Left renal pelvis (tissue), 4 donors: ENCODE data around the gene TTBK1. TPM values are rescaled to one million over a fixed set of nuclear protein-coding genes. Genes with fewer than 3 reads are reported as not detected.
A peak's percentile ranks its signal among the peaks of the same experiment; 100 is the strongest.
"Not testable (repeated sequence)": the region's sequence is repeated elsewhere in the genome, so short reads cannot be mapped to it uniquely, and the experiment has no call there.

Experiments
- DNase-seq, 4 donors: peaks; one replicate each; pipeline ENCODE4 v3.0.0-alpha.2; 2013; ENCODE audit warnings: low read depth in 4 of 4, low spot score in 3 of 4
- polyA plus RNA-seq, 4 donors: library from polyadenylated mRNA; unstranded; fragments of 120-200 nt; gene quantifications; one replicate each; pipeline ENCODE4 v1.2.1, GENCODE V29; 2013; ENCODE audit not compliant: insufficient read length in 4 of 4

TTBK1 gene
- polyA plus RNA-seq, 4 donors = 0.20 to 0.44 (median 0.30) TPM

DNA sequence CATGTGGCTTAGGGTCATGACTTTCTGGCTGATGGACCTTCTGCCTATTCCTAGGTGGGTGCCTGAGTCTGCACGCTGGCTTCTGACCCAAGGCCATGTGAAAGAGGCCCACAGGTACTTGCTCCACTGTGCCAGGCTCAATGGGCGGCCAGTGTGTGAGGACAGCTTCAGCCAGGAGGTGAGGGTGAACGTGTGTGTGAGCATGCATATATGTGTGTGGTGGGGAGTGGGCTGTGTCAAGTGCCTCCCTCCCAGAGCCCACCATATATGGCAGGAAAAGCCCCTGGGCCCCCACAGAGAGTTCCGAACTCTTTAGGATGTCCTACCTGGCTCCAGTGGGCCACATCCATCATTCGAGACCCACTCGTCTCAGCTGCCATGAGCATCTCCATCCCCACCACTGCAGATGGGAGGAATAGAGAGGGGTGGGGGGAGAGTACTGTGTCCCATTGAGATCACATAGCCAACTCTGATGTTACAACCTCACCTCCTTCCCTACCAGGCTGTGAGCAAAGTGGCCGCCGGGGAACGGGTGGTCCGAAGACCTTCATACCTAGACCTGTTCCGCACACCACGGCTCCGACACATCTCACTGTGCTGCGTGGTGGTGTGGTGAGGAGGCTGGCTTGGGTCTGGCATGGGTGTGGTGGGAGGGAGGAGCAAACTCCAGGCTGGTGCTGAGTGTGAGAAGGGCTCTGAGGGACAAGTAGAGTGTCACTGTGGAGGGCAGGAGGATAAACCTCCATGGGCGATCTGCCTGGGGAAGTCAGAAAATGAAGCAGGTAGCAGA, 58.0 kb downstream of the TTBK1 start:
- DNase-seq = no peak

DNA sequence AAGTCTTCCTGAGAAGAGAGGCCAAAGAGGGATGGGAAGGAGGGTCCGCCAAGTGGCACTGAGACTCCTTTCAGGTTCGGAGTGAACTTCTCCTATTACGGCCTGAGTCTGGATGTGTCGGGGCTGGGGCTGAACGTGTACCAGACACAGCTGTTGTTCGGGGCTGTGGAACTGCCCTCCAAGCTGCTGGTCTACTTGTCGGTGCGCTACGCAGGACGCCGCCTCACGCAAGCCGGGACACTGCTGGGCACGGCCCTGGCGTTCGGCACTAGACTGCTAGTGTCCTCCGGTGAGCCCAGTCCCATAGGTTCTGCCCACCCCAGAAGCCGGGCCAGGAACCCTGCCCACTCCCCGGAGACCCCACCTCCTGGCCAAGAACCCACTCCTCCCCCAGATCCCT, 58.8 kb downstream of the TTBK1 start:
- DNase-seq = no peak

DNA sequence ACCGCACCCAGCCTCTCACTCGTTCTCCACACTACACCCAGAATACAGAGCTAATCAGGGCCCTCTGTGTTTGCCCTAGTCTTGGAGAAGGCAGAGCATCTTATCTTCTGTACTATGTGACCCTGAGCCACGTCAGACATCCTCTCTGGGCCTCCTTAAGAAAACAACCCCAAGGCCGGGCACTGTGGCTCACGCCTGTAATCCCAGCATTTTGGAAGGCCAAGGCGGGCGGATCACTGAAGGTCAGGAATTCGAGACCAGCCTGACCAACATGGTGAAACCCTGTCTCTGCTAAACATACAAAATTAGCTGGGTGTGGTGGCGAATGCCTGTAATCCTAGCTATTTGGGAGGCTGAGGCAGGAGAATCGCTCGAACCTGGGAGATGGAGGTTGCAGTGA, 59.7 kb downstream of the TTBK1 start:
- not testable (repeated sequence) for DNase-seq

DNA sequence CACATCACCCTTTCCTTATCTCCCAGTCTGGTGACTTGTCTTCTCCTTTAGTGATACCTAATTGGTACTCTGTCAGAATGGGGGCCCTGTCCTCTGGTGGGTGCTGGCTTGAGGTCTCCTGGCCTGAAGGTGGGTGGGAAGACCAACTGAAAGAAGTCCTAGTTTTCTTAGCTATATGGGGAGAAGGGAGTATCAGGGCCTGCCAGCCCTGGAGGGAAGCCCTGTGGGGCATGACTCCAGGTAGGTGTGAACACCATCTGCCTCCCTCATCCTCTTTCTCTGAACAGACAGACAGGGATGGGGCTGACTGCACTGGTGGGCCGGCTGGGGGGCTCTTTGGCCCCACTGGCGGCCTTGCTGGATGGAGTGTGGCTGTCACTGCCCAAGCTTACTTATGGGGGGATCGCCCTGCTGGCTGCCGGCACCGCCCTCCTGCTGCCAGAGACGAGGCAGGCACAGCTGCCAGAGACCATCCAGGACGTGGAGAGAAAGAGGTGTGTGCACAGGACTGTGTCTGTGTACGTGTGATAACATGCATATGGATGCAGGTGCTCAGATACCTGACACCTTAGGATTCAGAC, 60.6 kb downstream of the TTBK1 start:
- DNase-seq = no peak

DNA sequence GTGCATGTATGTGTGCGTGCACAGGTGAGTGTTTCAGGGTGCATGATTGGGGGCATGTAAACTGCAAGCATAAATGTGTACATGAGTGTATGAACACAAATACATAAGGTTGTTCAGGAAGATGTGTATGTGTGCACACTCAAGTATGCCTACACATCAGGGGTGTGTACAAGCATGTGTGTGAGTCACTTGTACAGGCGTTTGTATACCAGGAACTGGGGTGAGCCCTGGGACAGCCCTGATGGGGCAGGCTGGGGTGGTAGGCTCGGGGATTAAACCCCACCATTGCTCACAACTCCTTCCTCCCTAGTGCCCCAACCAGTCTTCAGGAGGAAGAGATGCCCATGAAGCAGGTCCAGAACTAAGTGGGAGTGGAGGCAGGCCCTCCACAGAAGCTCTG, 61.1 kb downstream of the TTBK1 start:
- no peak for DNase-seq

DNA sequence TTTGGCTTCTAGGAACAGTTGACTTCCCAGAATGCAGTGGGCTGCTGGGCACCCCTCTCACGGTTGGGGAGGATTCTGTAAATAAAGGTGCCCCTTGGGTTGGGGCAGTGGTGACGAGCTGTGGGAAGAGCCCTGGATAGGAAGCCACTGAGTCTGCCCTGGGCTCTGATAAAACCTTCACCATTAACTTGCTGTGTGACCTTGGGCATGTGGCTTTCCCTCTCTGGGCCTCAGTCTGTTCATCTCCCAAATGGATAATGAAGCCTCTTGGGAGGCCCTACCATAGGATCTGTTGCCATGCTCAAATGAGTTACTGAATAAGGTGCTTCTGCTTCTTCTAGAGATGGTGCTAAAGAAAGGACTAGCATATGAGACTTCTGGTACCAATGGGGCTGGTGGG, 61.6 kb downstream of the TTBK1 start:
- no peak for DNase-seq

DNA sequence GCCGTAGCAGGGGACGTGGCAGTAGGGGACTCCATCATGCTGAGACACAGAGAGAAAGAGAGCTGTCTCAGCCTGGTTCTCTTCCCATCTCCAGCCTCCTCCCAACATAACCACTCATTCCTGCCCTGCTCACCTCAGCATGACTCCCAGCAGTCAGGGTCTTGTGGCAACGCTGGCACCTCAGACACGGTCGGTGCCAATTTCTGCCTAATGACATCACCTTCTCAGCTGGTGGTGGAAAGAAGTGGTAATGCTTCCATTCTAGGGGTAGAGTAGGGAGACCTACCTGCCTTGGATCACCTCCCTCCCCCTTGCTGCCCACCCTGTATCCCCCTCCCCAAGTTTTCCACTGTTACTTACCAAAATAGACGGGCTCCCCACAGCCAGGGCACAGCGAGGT, 62.8 kb downstream of the TTBK1 start:
- no peak for DNase-seq

DNA sequence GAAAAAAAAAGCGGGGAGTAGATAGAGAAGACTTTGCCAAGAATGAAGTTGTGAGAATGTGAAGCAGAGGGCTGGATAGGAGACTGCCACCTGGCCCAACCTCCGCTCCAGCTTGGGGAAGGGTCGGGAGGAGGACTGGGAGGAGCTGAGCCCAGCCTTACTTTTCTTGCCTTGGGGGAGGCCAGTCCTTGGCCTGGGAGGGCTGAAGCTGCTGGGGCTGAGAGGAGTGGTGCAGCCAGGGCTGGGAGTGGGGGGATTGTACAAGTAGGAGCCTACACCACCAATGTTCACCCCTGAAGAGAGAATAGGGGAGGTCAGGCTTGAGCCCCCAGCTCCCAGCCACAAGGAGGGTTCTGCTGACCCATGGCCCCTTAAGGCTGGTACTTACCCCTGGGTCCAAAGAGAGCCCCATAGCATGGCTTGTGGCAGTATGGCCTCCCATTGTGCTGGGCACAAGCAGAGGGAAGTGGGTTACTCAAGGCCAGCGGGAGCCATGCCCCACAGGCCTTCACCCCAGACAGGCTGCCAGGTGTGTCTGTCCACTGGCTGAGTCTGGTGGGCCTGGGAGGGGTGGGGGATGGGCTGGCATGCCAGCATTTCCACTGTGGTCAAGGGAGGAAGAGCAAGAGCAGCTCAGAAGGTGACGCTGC, 64.3 kb downstream of the TTBK1 start:
- DNase-seq = no peak

DNA sequence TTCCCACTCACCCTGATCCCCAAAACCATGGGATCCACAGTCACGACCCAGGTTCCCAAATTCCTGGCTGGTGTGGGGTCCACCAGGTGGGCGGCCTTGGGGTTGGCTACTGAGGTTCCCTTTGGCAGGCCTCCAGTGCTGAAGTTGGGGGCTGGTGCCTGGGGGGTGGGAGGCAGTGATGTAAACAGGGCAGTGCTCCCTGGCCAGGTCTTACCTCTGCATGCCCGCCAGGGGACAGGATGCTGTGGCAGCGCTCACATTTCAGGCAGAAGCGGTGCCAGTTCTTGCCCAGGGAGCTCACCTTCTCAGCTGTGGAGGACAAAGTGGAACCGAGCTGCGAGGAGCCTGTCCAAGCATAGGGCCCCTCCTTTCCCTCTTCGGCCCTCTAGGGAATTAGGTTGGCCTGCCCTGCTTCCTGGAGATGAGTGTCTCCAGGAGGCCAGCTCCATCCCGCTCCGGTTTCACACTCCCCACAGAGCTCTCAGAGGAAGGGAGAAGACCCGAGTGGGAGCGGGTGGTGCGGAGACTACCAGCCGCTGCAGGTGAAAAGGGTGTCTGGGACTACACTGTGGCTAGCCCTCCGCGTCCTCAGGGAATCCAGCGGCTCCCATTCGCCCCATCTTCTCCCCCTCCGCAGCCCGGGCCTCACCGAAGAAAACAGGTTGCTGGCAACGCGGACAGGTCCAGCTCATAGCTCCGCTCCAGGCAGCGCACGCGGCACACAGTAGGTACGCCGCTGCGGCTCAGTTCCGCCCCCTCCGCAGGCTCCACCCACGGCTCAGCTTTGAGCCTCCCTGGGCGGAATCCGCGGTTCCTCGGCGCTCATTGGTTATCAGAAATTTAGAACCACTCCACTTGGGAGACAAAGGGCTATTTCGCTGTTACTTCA, 65.1 kb downstream of the TTBK1 start, which contains the start of gene CRIP3:
Gene CRIP3, minus strand, starts transcription at position 726 of the 889 bp plus-strand sequence. Its CDS starts 34 bp downstream, at position 692.
- peak in 1 of 4 donors; percentile 4 for DNase-seq

DNA sequence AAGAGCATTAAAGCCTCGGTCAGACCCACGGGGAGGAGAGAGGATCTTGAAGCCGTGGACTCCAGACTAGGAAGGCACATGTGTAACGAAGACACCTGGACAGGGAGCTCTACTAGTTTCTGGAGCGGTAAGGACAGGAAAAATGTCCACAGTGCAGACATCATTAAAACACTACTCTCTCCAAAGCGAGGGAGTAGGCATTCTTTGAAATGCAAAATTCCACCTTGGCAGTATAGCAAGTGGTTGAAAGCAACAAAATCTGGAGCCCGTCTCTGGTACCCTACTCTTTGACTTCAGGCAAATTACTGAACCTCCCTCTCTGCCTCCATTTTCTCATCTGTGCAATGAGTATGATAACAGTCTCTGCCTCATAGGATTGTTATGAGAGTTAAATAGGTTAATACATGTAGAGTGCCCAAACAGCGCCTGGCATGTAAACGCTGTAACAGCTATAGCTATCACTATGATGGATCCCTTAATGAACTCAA, 65.8 kb downstream of the TTBK1 start:
- DNase-seq = no peak

DNA sequence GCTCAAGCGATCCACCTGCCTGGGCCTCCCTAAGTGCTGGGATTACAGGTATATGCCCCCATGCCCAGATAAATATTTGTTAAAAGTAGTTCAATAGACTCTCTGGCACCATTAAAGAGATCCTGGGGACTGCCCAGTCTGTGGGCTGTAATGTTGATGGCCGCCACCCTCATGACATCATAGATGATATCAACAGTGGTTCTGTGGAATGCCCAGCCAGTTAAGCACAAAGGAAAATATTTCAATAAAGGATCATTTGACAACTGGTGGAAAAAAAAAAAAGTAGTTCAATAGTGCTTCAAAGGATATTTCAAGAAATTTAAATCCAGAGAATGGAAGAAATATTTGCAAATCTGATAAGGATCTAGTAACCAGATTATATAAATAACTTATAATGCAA, 66.9 kb downstream of the TTBK1 start:
- DNase-seq = no peak

DNA sequence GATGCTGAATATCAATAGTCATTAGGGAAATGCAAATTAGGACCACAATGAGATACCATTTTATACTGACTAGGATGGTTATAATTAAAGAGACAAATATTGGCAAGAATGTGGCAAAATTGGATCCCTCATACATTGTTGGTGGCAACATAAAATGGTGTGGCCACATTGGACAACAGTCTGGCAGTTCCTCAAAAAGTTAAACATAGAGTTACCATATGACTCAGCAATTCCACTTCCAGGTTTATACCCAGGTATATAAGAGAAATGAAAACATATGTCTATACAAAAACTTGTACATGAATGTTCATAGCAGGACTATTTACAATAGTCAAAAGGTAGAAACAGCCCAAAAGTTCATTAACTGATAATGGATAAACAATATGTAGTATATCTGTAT, 67.3 kb downstream of the TTBK1 start:
- DNase-seq = no peak

DNA sequence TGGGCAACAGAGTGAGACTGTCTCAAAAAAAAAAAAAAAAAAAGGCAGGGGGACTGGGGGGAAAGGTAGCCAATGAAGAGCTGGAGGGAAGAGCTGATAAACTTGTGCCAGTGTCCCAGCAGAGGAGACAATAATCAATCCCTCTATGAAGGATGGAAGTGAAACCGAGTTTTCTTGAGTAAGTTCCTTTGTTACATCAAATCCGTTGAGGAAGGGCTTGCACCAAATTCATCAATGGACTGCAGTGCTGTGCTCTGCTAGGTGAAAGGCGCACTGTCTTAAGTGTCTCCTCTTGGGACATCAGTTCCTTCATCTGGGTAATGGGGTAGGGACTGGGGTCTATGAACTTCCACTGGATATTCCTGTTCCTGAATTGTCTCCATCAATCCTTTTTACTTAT, 68.4 kb downstream of the TTBK1 start:
- DNase-seq = no peak

DNA sequence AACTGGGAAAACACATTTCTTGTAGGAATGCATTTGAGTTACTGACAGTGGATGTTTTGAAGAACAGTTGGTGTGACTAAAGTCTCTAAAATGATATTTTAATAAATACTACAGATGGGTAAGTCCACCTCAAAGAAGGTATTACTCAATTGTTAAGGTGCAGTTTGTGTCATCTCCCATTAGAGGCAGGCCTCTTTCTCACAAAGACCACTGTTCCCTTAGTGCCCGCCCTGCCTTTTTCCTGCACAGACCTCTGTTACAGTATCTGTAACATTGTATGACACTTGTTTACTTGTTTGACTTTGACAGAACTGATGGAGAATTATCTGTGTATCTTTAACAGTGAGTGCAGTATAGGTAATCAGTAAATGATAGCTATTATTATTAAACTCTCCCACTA, 70.5 kb downstream of the TTBK1 start:
- DNase-seq = no peak

DNA sequence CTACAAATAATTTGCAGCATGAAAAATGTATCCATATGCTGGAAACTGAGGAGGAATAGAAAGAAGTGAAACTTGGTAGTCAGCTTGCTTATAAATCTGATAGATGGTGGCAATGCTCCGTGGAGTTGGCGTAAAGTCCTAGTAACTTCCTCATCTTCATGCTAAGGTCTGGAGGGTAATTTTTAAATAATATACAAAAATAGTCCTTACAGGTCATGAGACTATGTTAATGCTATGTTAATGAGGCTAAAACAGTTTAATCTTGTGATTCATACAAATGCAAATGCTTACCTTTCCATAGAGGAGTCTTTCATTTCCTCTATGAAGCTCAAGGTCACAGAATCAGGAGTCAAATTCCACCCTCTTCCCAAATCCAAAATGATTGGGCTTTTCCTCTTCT, 74.7 kb downstream of the TTBK1 start:
- no peak for DNase-seq

DNA sequence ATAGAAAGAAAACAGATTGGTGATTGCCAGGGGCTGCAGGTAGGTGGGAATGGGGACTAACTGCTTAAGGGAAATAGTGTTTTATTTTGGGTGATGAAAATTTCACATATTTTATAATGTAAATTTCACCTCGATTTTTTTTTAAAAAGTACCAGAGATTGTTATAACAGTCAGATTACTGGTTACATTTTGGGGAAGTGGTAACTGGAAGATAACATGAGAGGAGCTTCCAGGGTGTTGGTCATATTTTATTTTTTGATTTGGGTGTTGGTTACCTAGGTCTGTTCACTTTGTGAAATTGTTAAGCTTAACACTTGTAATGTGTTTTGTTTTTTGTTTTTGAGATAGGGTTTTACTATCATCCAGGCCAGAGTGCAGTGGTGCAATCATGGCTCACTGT, 82.6 kb downstream of the TTBK1 start:
- DNase-seq = no peak

DNA sequence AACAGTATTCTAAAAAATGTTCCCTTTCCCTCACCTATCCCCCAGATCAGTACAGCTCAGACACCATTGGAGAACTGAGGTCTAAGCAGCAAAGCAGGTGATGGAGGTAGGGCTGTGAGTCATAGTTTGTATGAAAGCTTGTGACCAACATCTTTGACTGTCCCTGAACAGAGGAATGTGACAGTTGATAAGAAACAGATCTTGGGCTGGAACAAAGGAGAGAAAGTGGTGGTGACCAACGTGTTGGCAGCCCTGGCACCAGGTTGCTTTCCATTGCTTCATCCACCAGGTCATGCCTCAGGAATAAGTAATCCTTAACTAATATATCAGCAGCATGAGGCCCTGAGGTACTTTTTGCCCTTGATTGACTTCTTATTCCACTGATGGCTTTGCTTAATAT, 85.2 kb downstream of the TTBK1 start:
- DNase-seq = no peak

DNA sequence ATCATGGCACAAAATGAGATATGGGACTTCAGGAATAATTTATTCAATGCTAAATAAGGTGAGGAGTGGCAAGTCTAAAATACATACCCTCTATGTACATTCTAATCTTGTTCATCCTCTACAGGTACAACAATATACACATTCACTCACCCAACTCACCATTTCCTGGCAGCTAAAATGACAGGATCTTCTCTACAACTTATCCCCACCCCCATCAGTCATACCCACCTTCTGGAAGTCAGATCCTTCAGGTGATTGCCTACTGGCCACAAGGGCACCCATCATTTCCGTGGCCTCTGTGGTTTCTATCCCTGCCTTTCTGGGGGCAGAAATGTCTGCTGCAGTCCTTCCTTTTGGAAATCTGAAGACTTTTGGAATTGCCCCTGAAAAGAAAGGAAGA, 88.2 kb downstream of the TTBK1 start:
- DNase-seq = no peak

DNA sequence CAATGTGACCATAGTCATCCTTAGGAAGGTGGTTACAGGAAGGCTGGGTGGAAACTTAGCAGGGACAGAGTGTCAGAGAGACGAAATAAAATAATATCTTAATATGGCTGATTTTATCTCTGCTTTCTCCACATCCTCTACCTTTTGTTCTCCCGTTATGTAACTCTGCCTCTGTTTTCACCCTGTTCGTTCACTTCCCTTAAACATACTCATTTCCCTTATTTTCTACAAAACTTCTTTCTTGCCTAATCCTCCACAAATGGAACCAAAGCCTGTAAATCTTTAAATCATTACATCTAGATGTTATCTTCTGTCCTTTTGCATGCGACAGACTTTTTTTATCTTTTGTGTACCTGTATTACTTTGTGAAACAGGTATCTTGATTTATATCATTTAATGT, 88.6 kb downstream of the TTBK1 start:
- DNase-seq = no peak

DNA sequence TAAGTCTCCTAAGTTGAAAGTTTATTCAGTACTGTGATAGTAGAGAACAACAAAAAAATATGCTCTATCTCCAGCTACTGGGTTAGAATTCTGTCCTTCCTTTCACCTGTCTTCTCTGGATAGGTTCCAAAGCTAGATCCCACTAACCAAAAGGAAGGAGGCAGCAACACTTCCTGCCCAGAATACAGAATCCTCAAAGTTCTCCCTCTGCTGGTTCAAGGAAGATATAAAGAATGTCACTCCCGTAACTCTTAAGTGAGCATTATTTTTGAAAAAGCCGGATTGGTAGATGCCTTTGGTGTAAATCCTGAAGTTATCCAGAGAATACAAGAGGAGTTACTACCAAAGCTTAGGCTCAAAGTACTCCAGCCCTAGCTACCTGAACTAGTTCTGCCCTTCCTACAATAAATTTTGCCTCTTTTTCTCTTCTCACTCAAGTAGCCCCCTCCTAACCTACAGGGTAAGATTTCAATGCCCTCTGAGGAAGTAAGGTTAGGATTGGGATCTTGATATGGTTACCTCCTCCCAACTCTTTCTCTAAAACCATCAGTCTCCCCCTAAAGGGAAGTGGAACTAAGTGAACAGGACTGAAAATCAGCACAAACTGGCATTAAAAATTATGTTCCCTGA, 91.3 kb downstream of the TTBK1 start:
- peak; percentile 12 to 46 (median 28) for DNase-seq
